NCI-H82 treated with DMSO at 0.1 percent for 48 hours (cell line): Measurements from ENCODE around the gene NOTCH1.
A peak's percentile ranks its signal among the peaks of the same experiment; 100 is the strongest.

Source experiments
- DNase-seq: peaks from one replicate; lab custom pipeline; 2025; ENCODE audit not compliant: unreplicated experiment; lab: John Stamatoyannopoulos, UW

Gene NOTCH1

GRCh38 chr9:136532799-136533774 is 12.8 kb downstream of the NOTCH1 start:
- no peak for DNase-seq

DNA sequence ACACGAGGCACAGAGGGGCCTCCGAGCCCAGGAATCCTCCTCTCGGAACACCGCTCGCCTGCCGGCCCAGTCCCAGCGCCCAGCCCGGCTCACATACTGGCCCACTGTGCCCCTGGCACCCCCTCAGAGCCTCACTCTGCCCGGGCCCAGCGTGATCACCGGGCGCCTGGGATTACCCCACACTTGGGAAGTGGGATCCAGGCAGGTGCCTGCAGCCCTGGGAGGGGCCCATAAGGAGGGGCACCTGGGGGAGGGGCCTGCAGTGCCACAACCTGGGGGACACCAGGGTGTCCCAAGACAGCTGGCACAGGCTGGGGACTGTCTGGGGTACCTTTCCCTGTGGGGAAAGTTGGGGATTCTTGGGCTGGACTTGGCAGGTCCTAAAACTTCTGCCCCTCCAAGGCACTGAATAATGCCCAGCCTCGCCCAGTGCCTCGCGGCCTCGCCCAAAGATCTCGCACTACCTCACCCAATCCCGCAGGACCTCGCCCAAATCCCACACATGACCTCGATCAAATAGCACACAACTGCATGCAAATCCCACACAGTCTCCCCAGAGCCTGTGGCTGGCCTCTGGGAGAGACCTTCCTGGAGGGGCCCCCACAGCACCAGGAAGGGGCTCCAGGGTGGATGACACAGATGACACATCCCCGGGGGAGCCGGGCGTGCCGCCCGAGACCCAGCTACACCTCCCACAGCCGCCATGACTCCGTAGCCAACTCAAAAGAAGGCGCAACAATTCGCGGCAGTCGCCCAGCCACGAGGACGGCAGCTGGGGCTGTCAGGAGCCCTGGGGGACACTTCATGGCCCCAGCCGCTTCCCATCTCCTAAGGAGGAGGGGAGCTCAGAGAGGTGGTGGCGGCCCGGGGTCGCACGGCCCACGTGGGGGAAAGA is 13.7 kb downstream of the NOTCH1 start:
- no peak for DNase-seq

DNA sequence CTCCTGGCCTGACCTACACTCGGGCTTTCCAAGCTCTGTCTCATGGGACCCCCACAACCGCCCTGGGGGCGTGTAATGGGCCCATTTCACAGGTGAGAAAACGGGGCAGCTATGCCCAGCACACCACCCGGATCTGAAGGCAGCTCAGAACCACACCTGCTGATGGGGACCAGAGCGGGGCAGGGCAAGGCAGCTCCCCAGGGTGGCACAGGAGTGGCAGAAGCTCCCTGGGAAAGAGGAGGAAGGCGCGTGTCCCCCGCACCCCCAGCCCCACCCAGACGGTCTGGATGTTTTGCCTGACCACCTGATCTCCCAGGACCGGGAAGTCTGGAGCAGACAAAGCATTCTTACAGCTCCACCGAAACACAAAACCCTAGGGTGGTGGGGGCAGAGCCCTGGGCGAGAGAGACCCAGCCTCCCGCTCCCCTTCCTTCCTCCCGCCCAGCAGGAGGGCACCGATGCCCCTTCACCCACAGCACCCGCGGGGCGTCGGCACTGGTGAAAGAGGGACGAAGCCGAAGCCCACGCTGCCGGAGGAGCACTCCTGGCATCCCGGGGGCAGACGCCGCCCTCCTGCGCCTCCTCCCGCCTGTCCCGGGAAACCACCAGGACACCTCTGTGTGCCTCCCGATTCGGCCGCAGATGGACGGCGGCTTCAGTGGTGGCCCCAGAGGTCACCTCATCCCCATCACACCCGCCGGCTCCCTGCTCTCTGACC is 14.5 kb downstream of the NOTCH1 start:
- no peak for DNase-seq

- no peak for DNase-seq
Observed at GRCh38 chr9:136530461-136531089, 15.3 kb downstream of the NOTCH1 start.

DNA sequence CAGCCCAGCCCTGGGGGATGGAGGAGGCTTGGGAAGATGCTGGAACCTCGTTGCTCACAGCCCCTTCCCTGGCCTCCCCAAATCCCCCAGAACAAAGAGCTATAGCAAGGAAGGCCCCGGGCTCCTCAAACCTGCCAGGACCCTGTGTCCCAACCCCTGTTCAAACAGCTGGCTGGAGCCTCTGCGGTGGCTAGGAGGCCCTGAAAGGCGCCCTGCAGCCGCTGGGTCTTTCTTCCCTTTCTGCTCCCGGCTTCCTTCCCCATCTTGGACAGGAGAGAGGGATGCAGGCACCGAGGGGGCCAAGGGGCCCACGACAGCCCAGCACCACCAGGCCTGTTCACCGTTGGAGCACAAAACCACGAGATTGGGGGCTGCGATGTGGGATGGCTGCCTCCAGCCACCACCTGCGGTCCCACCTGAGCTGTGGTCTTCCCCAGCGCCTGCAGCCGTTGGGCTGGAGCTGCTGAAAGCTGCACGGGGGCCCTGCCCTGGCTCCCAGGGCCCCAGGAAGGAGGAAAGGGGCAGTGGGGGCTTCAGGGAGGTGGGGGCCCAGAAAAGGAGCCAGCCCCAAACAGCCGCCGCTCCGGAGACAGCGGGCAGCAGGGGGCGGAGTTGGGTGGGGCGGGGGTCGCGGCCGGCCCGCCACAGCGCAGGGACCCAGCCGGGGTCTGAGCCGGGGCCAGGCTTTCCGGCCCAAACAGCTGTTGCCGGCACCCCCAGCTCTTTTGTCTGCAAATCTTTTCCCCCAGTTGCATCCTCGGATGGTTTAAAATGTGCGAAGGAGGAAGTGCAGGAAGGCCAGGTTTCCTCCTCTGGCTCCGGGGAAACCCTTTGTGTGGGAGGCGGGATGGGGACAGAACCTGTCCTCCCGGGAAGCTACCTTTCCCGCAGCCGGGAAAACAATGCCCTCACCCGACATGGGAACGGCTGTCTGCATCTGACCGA is 16.1 kb downstream of the NOTCH1 start:
- DNase-seq, result no peak

GRCh38 chr9:136528716-136529341 is 17.0 kb downstream of the NOTCH1 start:
- DNase-seq, result no peak

- peak; percentile 83 for DNase-seq
Observed at GRCh38 chr9:136527721-136528710, 17.8 kb downstream of the NOTCH1 start.

DNA sequence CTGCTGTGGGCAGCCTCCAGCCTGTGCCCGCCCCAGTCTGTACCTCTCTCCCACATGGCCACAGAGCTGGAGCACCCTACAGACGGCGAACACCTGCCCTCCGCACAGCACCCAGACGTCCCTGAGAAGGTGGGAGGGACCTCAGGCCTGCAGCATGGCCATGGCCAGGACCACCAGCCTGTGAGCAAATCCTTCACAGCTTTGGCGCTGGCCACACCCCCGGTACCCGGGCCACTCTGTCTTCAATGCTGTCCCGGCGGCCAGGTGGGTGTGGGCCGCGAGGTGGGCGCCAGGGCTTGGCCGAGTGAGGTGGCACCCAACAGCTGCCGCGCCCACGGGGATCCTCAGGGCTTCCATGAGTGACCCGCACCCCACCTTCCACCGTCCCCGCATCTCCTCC is 18.7 kb downstream of the NOTCH1 start:
- no peak for DNase-seq

- no peak for DNase-seq
Observed at GRCh38 chr9:136526625-136527066, 19.2 kb downstream of the NOTCH1 start.

DNA sequence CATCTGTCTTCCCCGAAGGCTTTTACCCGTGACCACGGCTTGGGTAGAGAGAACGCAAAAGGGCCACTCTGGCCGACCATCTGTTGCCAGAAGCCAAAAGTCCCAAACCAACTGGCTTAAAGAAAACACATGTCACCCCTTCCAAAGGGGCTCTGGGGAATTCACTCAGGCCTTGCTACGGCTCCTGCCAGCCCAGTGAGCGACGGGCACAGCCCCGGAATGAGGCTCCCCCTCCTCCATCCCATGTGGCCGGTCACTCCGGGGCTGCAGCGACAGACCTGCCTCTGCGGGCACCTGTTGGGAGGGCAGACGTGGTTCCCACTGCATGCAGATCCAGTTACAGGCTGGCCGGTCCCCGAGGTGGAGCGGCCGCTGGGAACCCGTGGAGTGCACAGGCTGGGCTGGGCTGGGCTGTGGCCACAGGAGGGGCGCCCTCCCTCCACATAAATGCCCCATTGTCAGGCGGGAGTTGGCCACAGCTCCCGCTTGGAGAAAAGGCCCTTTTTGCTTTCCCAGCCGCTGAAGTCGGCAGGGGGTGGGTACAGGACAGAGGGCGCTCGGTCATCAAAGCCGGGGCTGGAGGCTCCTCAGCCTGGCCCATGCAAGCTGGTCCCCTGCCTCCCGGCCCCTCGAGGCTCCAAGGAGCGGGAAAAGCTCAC is 19.9 kb downstream of the NOTCH1 start:
- peak; percentile 57 for DNase-seq

DNA sequence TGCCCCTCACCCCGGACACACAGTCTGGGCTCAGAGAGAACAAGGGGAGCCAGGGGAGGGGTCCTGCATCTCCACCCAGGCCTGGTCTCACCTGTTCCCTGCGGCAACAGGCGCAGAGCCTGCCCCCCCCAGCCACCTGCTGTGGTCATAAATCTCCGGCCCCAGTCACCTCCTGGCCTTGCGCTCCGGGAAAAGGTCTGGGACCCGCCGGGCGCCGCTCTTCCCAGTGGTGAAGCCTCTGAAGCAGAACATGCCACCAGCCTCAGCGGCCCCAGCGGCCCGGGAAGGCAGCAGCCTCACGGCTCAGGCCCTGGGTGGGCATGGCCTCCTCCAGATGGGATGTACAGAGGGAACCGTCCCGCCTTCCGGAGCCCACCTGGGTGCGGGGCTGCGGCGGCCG is 20.6 kb downstream of the NOTCH1 start:
- DNase-seq, result no peak

GRCh38 chr9:136522314-136523237 is 23.3 kb downstream of the NOTCH1 start:
- no peak for DNase-seq

DNA sequence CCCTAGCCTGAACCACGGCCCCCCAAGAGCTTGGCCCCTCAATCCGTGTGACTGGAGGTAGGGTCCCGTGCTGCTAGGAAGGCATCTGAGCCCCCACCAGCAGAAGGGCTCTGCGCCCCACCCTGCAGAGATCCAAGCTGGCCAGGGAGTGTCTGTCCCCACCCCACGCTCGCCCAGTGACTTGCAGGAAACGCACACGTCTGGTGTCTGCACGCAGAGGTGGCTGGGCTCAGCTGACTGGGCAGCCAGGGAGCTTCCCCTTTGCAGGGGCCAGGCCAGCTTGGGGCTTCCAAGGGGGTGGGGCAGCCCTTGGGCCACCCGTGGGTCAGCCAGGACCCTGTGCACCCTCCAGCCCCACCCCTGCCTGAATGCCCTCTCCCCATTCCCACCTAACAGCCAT is 24.3 kb downstream of the NOTCH1 start:
- no peak for DNase-seq

DNA sequence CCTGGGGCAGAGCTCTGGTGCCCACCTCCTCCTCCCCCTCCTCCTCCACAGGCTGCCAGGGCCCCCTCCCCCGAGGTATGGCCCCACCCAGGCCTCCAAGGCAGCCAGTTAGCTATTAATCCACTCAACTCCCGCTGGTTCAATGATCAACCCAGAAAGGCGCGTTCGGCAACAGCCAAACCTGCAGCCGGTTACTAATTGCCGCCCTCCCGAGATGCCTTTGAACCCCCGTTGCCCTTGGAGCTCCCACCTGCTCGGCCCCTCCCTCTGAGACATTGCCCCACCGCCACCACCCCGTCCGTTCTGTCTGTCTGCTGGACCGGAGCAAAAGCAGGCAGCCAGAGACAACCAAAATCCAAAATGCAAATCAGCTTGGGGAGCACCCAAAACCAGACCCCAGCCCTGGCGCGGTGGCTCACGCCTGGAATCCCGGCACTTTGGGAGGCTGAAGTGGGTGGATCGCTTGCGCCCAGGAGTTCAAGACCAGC is 25.8 kb downstream of the NOTCH1 start:
- no peak for DNase-seq

- no peak for DNase-seq
Observed at GRCh38 chr9:136519263-136520052, 26.4 kb downstream of the NOTCH1 start.
